ENCODE data around the gene CLOCK. TPM values are rescaled to one million over a fixed set of nuclear protein-coding genes. Genes with fewer than 3 reads are reported as not detected.

Gene CLOCK
- total and polyA plus RNA-seq, 2 of the 13 experiments (the other 11 are each of a cell fraction or from before 2014, with no cell fraction given), result 8.8 to 13.5 TPM

GRCh38 chr4:55546756-55547465 is at the start of gene CLOCK (continued):
- TF ChIP-seq ZBTB4 (CRISPR knock-in tag; IDR thresholded peaks at IDR 0.05; ENCODE audit: borderline replicate concordance) (0 out of 2 replicates have a peak, but pooled peaks have one; percentile 61), YEATS4 (CRISPR knock-in tag; IDR thresholded peaks at IDR 0.05; ENCODE audit: borderline replicate concordance) (peak; percentile 32; the same call in 1 of the 2 replicates), EP300 (IDR thresholded peaks at IDR 0.05; ENCODE audit: low read depth in 2 of 2, low read length in 2 of 2) (no peak), EP300 (CRISPR knock-in tag; IDR thresholded peaks at IDR 0.05; ENCODE audit: borderline replicate concordance) (peak; percentile 27; the same call in 1 of the 2 replicates), ZNF605 (CRISPR knock-in tag; IDR thresholded peaks at IDR 0.05) (peak; percentile 14; the same call in 1 of the 2 replicates), ZNF232 (CRISPR knock-in tag; IDR thresholded peaks at IDR 0.05; ENCODE audit: borderline replicate concordance) (no peak), ZNF3 (CRISPR knock-in tag; IDR thresholded peaks at IDR 0.05) (no peak), ZNF354B (CRISPR knock-in tag; IDR thresholded peaks at IDR 0.05) (no peak), DRAP1 (CRISPR knock-in tag; IDR thresholded peaks at IDR 0.05) (0 out of 2 replicates have a peak, but pooled peaks have one; percentile 6), ETV6 (CRISPR knock-in tag; conservative IDR thresholded peaks at IDR 0.05) (peak; percentile 31; the same call in 1 of the 2 replicates), ZNF891 (CRISPR knock-in tag; IDR thresholded peaks at IDR 0.05) (no peak; the same call in 1 of the 2 replicates), NFKBIZ (CRISPR knock-in tag; IDR thresholded peaks at IDR 0.05) (no peak), DR1 (CRISPR knock-in tag; IDR thresholded peaks at IDR 0.05) (0 out of 2 replicates have a peak, but pooled peaks have one; percentile 56), ZNF335 (CRISPR knock-in tag; IDR thresholded peaks at IDR 0.05) (peak; percentile 77; the same call in 1 of the 2 replicates), FIP1L1 (IDR thresholded peaks at IDR 0.05; ENCODE audit: borderline replicate concordance, insufficient read depth, low read depth, low read length) (0 out of 2 replicates have a peak, but pooled peaks have one; percentile 44), ZNF512B (CRISPR knock-in tag; IDR thresholded peaks at IDR 0.05; ENCODE audit: borderline replicate concordance) (no peak), ARNT2 (CRISPR knock-in tag; IDR thresholded peaks at IDR 0.05; ENCODE audit: low read depth) (peak; percentile 58; the same call in 1 of the 2 replicates), NKX3-1 (CRISPR knock-in tag; IDR thresholded peaks at IDR 0.05) (peak; percentile 53; the same call in 1 of the 2 replicates), MXD1 (CRISPR knock-in tag; IDR thresholded peaks at IDR 0.05) (peak; percentile 77; the same call in 1 of the 2 replicates), TFDP1 (CRISPR knock-in tag; IDR thresholded peaks at IDR 0.05; ENCODE audit: borderline replicate concordance) (peak; percentile 27; the same call in 1 of the 2 replicates), JDP2 (CRISPR knock-in tag; IDR thresholded peaks at IDR 0.05; ENCODE audit: borderline replicate concordance) (no peak)
